RWPE2 (cell line): Measurements from ENCODE around the gene GJC2.
A peak's percentile ranks its signal among the peaks of the same experiment; 100 is the strongest.

Source experiments
- ATAC-seq: fragments of 200-7000 bp; cut with Tn5 transposase; 3 replicates; pipeline ENCODE4 v1.9.1; 2021; ENCODE audit warnings: low read depth
- DNase-seq: peaks from one replicate; pipeline ENCODE4 v3.0.0-alpha.2; 2020; ENCODE audit warnings: low spot score
- H3K27ac ChIP-seq: fragments of 450-650 bp; 2 replicates; pipeline ENCODE4 v1.5.1; 2017; ENCODE audit warnings: mild to moderate bottlenecking; ENCODE audit not compliant: poor library complexity, severe bottlenecking
- H3K27me3 ChIP-seq: fragments of 250-450 bp; sonication (Bioruptor Pico); 2 replicates; pipeline ENCODE4 v1.5.1; 2021; ENCODE audit warnings: mild to moderate bottlenecking, moderate library complexity; ENCODE audit not compliant: insufficient read depth, poor library complexity, severe bottlenecking
- H3K36me3 ChIP-seq: fragments of 250-450 bp; sonication (Bioruptor Pico); 2 replicates; pipeline ENCODE4 v1.5.1; 2020; ENCODE audit warnings: low read depth, mild to moderate bottlenecking, moderate library complexity
- H3K4me1 ChIP-seq: fragments of 250-450 bp; sonication (Bioruptor Pico); 2 replicates; pipeline ENCODE4 v1.5.1; 2021; ENCODE audit warnings: mild to moderate bottlenecking, moderate library complexity; ENCODE audit not compliant: insufficient read depth, poor library complexity, severe bottlenecking
- H3K4me3 ChIP-seq: fragments of 250-450 bp; sonication (Bioruptor Pico); 2 replicates; pipeline ENCODE4 v1.5.1; 2021; ENCODE audit warnings: mild to moderate bottlenecking, moderate library complexity; ENCODE audit not compliant: severe bottlenecking
- H3K9me3 ChIP-seq: fragments of 250-450 bp; sonication (Bioruptor Pico); 2 replicates; pipeline ENCODE4 v1.5.1; 2021; ENCODE audit warnings: mild to moderate bottlenecking, moderate library complexity; ENCODE audit not compliant: severe bottlenecking
- CTCF ChIP-seq: fragments of 450-650 bp; IDR thresholded peaks from one replicate; pipeline ENCODE4 v1.5.1; 2017; ENCODE audit warnings: mild to moderate bottlenecking, moderate library complexity; ENCODE audit not compliant: poor library complexity, severe bottlenecking

Gene GJC2

GRCh38 chr1:228147151-228147693 lies 2.5 kb upstream of the GJC2 start:
- Histone ChIP-seq H3K27ac (peak overlapping the region; percentile 83), H3K27me3 (no peaks in the 10 kb centered on the region), H3K4me3 (no peak overlapping the region), H3K9me3 (no peaks in the 10 kb centered on the region), H3K4me1 (peaks cover 12% of the 10 kb centered on the region), H3K36me3 (peaks cover 7% of the 10 kb centered on the region; the same call in 1 of the 2 replicates)
- DNase-seq (no peak), ATAC-seq (no peak)
- no peak for TF ChIP-seq CTCF

- Histone ChIP-seq H3K4me3 (no peak overlapping the region), H3K36me3 (peaks cover 7% of the 10 kb centered on the region; the same call in 1 of the 2 replicates)
Observed at GRCh38 chr1:228147768-228148167, 2.0 kb upstream of the GJC2 start.

DNA sequence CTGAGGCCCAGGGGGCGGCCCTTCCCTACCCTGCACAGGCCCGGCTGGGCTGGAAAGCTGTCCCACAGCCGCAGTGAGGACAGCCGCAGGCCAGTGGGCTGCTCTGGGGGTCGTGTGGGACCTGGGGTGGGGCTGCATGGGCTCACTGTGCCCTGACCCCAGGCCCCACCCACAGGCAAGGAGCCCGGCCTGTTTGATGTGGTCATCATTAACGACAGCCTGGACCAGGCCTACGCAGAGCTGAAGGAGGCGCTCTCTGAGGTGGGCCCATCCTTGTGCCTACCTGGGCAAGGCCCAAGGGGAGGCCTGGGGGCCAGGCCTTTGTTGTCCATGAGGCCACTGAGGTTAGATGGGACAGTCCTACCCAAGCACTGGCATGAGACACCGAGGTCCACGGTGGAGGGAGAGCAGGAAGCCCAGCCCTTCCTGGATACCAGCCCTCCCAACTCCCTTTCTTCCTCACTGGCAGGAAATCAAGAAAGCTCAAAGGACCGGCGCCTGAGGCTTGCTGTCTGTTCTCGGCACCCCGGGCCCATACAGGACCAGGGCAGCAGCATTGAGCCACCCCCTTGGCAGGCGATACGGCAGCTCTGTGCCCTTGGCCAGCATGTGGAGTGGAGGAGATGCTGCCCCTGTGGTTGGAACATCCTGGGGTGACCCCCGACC lies 1.4 kb upstream of the GJC2 start:
- H3K36me3 ChIP-seq, result peaks cover 7% of the 10 kb centered on the region; the same call in 1 of the 2 replicates

More at GRCh38 chr1:228147768-228148167, 2.0 kb upstream of the GJC2 start:
- DNase-seq (no peak), ATAC-seq (no peak)
- Histone ChIP-seq H3K27ac (peak overlapping the region; percentile 83), H3K9me3 (no peaks in the 10 kb centered on the region), H3K4me1 (peaks cover 12% of the 10 kb centered on the region), H3K27me3 (no peaks in the 10 kb centered on the region)
- no peak for TF ChIP-seq CTCF

DNA sequence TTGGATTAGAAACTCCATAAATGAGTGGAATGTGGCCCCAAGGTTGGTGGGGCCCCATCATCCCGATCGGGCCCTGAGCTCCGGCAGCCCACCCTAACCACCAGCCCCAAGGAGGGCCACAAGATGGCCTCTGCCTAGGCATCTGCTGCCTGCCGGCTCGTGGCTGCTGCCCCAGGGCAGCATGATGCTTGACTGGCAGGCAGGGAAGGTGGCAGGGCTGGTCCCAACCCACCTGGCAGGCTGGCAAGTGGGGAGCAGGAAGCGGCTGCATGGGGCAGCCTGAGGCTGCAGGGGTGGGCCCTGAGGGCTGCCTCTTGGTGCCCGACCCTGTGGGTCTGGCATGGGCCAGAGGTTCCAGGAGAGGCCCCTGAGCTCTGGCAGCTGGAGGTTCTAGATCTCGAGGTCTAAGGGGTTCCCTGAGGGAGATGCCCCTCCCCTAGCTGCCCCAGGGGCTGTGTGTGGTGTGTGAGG lies 760 bp upstream of the GJC2 start:
- peak overlapping the region; percentile 83 for H3K27ac ChIP-seq
- no peaks in the 10 kb centered on the region for H3K27me3 ChIP-seq
- H3K36me3 ChIP-seq, result peaks cover 7% of the 10 kb centered on the region; the same call in 1 of the 2 replicates

More for the DNA sequence above, 1.4 kb upstream of the GJC2 start:
- no peaks in the 10 kb centered on the region for H3K9me3 ChIP-seq
- H3K4me1 ChIP-seq, result peaks cover 12% of the 10 kb centered on the region
- no peak for TF ChIP-seq CTCF
- DNase-seq (no peak), ATAC-seq (no peak)
- peak overlapping the region; percentile 83 for H3K27ac ChIP-seq
- no peaks in the 10 kb centered on the region for H3K27me3 ChIP-seq
- H3K4me3 ChIP-seq, result no peak overlapping the region

More for the DNA sequence above, 760 bp upstream of the GJC2 start:
- Histone ChIP-seq H3K4me3 (no peak overlapping the region), H3K4me1 (peaks cover 12% of the 10 kb centered on the region), H3K9me3 (no peaks in the 10 kb centered on the region)
- no peak for TF ChIP-seq CTCF
- ATAC-seq (peak; percentile 31), DNase-seq (peak; percentile 47)
